GM12874 (cell line): ENCODE data around the gene DOCK2.

Experiments used
- TF ChIP-seq, protein P1 (sequence below): IDR thresholded peaks from 2 replicates; pipeline ENCODE4 v1.5.1; 2011; ENCODE audit warnings: low read depth, mild to moderate bottlenecking, control low read depth, low read length, moderate library complexity; ENCODE audit not compliant: insufficient read depth

The DOCK2 gene

DNA sequence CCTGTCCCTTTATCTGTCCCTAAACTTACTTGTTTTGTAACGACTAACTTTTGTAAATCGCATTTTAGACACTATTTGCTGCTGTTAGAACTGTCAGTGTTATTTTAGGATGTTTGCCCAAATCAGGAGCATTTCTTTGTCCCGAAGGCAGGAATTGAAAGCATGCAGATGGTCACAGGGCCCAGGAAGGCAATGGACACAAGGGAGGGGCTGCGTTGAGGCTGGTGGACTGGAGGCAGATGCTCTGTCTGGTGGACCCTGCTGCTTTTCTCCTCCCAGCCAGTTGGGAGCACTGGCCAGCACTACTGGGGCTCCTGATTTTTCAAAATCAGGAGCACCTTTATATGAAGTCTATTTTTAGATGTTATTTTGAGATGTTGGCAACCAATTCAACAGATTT lies 31.7 kb downstream of the DOCK2 start:
- TF ChIP-seq, protein P1, sequence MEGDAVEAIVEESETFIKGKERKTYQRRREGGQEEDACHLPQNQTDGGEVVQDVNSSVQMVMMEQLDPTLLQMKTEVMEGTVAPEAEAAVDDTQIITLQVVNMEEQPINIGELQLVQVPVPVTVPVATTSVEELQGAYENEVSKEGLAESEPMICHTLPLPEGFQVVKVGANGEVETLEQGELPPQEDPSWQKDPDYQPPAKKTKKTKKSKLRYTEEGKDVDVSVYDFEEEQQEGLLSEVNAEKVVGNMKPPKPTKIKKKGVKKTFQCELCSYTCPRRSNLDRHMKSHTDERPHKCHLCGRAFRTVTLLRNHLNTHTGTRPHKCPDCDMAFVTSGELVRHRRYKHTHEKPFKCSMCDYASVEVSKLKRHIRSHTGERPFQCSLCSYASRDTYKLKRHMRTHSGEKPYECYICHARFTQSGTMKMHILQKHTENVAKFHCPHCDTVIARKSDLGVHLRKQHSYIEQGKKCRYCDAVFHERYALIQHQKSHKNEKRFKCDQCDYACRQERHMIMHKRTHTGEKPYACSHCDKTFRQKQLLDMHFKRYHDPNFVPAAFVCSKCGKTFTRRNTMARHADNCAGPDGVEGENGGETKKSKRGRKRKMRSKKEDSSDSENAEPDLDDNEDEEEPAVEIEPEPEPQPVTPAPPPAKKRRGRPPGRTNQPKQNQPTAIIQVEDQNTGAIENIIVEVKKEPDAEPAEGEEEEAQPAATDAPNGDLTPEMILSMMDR, result no peak

DNA sequence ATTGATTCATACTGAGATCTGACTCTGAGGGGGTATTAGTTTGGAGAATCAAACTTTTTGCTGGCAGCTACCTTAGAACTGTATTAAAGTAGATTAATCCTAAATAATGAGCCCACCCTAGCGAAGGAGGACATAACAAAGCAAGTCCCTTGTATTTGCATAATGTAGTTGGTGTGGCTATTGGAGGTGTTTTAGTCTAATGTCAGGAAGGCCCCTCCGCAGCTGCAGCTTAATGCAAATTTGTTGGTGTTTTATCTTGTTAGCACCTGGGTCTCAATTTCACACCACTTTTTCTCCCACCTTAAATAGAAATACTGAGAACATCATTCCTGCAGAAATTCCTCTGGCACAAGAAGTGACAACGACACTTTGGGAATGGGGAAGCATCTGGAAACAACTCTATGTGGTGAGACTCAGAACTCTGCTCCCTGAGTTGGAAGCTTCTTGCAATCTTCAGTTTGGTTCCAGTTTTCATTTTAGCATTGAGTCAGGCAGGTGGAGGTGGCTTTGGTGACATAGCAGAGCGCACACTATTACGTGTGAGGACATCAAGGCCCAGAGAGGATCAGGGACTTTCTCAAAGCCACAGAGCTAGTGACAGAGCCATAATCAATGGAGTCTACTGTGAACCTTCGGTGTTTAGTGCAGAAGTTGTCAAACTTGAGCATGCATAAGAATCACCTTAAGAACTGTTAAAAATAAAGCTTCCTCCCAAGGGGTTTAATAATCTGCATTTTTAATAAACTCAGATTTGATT lies 33.9 kb downstream of the DOCK2 start:
- TF ChIP-seq, protein P1, result no peak

DNA sequence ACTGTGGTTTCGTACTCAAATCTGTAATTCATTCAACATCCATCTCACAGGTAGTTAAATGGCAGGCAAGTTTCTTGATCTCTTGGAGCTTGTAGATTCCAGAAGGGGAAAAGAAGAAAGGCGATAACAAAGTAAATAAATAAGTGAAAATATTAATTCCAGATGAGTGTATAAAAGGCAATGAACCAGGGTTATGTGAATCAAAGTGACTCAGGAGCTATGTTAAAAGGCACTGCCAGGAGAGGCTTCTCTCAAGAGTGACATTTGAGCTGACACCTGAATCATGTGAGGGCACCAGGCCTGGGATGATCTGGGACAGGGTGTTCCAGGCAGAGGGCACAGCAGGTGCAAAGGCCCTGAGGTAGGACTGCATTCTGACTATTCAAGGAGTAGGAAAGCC lies 45.0 kb downstream of the DOCK2 start:
- TF ChIP-seq, protein P1, result no peak

DNA sequence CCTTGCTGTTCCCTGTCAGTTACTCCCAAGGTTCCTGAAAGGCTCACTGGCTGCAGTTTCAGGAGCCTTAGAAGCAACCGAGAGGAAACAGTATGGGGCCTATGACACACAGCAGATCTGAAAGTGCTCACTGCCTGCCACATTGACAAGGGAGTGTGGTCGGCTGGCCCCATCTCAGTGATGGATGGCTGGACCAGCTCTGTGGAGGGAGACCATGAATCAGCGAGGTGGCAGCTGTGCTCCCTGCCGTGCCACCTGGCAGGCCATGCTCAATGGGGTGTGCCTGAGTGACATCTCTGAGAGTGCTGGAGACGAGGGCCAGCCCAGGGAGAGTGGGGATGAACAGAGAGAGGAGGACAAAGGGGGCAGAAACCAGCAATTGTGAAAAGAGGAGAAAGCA lies 49.1 kb downstream of the DOCK2 start:
- TF ChIP-seq, protein P1, result no peak

DNA sequence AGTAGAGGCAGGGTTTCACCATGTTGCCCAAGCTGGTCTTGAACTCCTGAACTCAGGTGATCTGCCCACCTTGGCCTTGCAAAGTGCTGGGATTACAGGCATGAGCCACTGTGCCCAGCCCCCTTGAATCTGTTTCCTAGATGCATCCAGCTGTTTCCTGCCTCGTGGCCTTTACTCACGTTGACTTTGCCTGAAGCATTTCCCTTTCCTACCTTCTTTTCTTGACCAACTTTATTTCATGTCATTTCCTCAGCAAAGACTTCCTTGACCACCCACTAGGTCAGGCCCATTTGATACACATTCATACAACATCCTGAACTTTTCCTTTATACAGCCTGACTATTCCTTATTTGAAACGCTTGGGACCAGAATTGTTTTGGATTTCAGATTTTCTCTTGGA lies 51.0 kb downstream of the DOCK2 start:
- TF ChIP-seq, protein P1, result no peak

DNA sequence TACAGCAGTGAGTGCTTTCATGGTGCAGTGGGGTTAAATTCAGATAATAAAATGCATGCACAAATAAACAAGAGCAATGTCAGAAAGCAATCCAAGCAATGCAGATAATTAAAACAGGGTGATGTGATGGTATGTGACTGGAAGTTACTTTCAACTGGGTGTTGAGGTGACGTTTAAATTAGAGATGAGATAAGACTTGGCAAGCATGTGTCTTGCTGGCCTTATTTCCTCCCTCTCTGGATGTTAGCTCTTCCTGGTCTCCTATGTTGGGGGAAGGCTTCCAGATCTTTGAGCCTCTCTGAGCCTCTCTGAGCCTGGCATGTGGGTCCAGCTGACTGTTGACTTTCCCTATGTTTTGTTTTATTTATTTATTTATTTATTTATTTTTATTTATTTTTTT lies 54.4 kb downstream of the DOCK2 start:
- TF ChIP-seq, protein P1, result no peak

DNA sequence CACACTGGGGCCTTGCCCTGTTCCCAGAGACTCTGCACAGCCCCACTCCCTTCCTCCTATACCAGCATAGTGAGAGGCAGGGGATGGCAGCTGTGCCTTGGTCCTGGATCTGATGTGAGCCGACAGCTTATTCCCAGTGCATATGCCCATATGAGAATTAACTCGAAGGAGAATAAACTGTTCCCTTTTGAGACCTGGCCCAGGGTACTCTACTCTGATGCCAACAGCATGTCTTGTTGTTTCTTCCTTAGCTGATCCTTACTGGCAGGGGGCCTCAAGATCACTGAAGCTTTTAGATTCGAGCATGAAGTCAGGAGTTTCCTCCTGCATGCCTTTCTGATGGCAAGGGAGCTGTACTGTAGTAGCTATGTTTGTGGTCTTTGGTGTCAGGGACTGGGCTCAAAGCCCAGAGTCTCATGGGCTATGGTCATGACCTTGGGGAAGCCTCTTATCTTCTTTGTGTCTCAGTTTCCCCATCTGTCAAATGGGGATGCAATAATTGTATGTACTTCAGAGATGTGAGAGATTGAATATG lies 57.1 kb downstream of the DOCK2 start:
- TF ChIP-seq, protein P1, result no peak
